Mucosa of rectum (tissue), 2 donors: Measurements from ENCODE around the gene MPC1L.

Experiments
- H3K27ac ChIP-seq, 2 donors: one replicate each; pipeline ENCODE4 v1.7.0; 2013; ENCODE audit warnings: inconsistent platforms in 2 of 2, low read depth in 2 of 2, low read length in 2 of 2
- H3K27me3 ChIP-seq, 2 donors: one replicate each; pipeline ENCODE4 v1.7.0; 2013; ENCODE audit warnings: low read length in 2 of 2; ENCODE audit not compliant: control insufficient read depth in 2 of 2, insufficient read depth in 2 of 2
- H3K36me3 ChIP-seq, 2 donors: one replicate each; pipeline ENCODE4 v1.7.0; 2013; ENCODE audit warnings: low read length in 2 of 2; ENCODE audit not compliant: control insufficient read depth in 2 of 2, insufficient read depth in 2 of 2
- H3K4me1 ChIP-seq, 2 donors: one replicate each; pipeline ENCODE4 v1.7.0; 2013; ENCODE audit warnings: low read length in 2 of 2, mild to moderate bottlenecking in 1 of 2; ENCODE audit not compliant: control insufficient read depth in 2 of 2, insufficient read depth in 2 of 2
- H3K4me3 ChIP-seq, 2 donors: one replicate each; pipeline ENCODE4 v1.7.0; 2013; ENCODE audit warnings: low read length in 2 of 2
- H3K9ac ChIP-seq, 2 donors: one replicate each; pipeline ENCODE4 v1.7.0; 2013; ENCODE audit warnings: low read length in 2 of 2, low read depth in 1 of 2, mild to moderate bottlenecking in 1 of 2
- H3K9me3 ChIP-seq, 2 donors: one replicate each; pipeline ENCODE4 v1.7.0; 2013; ENCODE audit warnings: low read length in 2 of 2; ENCODE audit not compliant: control insufficient read depth in 2 of 2
- donor health status: healthy.
- donor health status: Normal muscosa, but diverticular disease.

MPC1L gene

DNA sequence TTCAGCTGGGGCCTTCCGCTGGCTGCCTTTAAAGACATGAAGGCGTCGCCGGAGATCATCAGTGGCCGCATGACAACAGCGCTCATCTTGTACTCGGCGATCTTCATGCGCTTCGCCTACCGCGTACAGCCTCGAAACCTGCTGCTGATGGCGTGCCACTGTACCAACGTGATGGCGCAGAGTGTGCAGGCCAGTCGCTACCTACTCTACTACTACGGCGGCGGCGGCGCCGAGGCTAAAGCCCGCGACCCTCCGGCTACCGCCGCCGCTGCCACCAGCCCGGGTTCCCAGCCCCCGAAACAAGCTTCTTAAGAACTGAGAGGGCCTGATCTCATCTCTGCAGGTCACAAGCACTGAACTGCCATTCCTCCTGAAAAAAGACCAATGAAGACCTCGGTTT, 437 bp downstream of the MPC1L start:
- no peak overlapping the region for H3K9ac ChIP-seq
- peaks cover 0 to 4% of the 10 kb centered on the region in 2 donors for H3K9me3 ChIP-seq
- H3K4me3 ChIP-seq, result no peak overlapping the region
- H3K27me3 ChIP-seq, result peaks cover 0 to 13% of the 10 kb centered on the region in 2 donors
- no peak overlapping the region for H3K27ac ChIP-seq
- no peaks in the 10 kb centered on the region for H3K4me1 ChIP-seq
- peaks cover 4 to 5% of the 10 kb centered on the region in 2 donors for H3K36me3 ChIP-seq

GRCh38 chrX:40625294-40625693, 2.1 kb downstream of the MPC1L start:
- Histone ChIP-seq H3K27me3 (peaks cover 0 to 13% of the 10 kb centered on the region in 2 donors), H3K27ac (no peak overlapping the region), H3K9ac (no peak overlapping the region), H3K4me1 (no peaks in the 10 kb centered on the region), H3K36me3 (peaks cover 11 to 12% of the 10 kb centered on the region in 2 donors), H3K9me3 (peaks cover 0 to 4% of the 10 kb centered on the region in 2 donors), H3K4me3 (no peak overlapping the region)

- Histone ChIP-seq H3K9me3 (no peaks in the 10 kb centered on the region), H3K36me3 (peaks cover 24 to 31% of the 10 kb centered on the region in 2 donors)
These were observed 5.3 kb downstream of the MPC1L start for GRCh38 chrX:40628506-40628905.

DNA sequence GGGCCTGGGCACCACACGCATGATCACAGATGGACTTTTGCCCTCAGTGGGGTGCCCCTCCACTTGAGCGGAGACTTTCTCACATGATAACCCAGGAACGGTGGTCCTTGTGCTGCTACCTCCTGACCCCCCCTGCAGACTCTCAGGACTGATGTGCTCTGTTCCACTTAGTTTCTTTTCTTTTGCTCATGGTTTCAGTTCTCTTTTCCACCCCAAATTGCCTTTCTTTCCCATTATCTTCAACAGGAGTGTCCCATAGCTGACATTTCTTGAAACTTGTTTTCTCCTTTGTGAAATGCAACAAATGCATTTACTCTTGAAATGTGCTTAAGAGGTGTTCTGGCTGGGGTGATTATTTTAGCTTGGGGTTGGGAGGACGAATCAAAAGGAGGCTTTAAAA, 9.0 kb downstream of the MPC1L start:
- Histone ChIP-seq H3K9ac (no peak overlapping the region), H3K36me3 (peaks cover 38 to 58% of the 10 kb centered on the region in 2 donors), H3K27me3 (peaks cover 7 to 8% of the 10 kb centered on the region in 2 donors)

More at GRCh38 chrX:40628506-40628905, 5.3 kb downstream of the MPC1L start:
- Histone ChIP-seq H3K4me3 (no peak overlapping the region), H3K27me3 (peaks cover 4 to 12% of the 10 kb centered on the region in 2 donors), H3K9ac (no peak overlapping the region), H3K4me1 (no peaks in the 10 kb centered on the region), H3K27ac (no peak overlapping the region)

GRCh38 chrX:40637687-40638086, 14.5 kb downstream of the MPC1L start:
- H3K9me3 ChIP-seq, result no peaks in the 10 kb centered on the region
- H3K36me3 ChIP-seq, result peaks cover 34 to 53% of the 10 kb centered on the region in 2 donors
- H3K4me3 ChIP-seq, result no peak overlapping the region
- H3K27me3 ChIP-seq, result peaks cover 8 to 20% of the 10 kb centered on the region in 2 donors
- no peak overlapping the region for H3K9ac ChIP-seq
- no peak overlapping the region for H3K27ac ChIP-seq
- H3K4me1 ChIP-seq, result no peaks in the 10 kb centered on the region

More for the DNA sequence above, 9.0 kb downstream of the MPC1L start:
- H3K4me3 ChIP-seq, result no peak overlapping the region
- H3K4me1 ChIP-seq, result no peaks in the 10 kb centered on the region
- no peaks in the 10 kb centered on the region for H3K9me3 ChIP-seq
- H3K27ac ChIP-seq, result no peak overlapping the region

DNA sequence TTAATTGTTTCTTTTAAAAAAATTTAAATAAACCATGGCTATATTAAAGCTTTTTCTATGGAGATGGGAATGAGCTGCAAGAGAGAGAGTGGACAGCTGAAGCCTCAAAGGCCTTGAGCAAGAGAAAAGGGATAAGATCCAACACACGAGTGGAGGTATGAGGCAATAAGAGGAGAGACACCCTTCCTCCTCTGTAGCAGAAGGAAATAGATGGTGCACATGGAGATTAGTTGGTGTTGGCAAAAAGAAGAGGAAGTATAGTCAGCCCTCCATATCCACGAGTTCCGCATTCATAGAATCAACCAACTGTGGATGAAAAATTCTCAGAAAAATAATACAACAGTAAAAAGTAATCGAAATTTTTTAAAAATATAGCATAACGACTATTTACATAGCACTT, 20.9 kb downstream of the MPC1L start:
- Histone ChIP-seq H3K9ac (peak overlapping the region; percentile 44 to 70), H3K9me3 (no peaks in the 10 kb centered on the region), H3K4me3 (peak overlapping the region; percentile 70 to 73), H3K4me1 (peaks cover 26% of the 10 kb centered on the region in 2 donors), H3K27me3 (peaks cover 0 to 7% of the 10 kb centered on the region in 2 donors), H3K36me3 (peaks cover 3 to 4% of the 10 kb centered on the region in 2 donors), H3K27ac (peak overlapping the region; percentile 84 to 87)

DNA sequence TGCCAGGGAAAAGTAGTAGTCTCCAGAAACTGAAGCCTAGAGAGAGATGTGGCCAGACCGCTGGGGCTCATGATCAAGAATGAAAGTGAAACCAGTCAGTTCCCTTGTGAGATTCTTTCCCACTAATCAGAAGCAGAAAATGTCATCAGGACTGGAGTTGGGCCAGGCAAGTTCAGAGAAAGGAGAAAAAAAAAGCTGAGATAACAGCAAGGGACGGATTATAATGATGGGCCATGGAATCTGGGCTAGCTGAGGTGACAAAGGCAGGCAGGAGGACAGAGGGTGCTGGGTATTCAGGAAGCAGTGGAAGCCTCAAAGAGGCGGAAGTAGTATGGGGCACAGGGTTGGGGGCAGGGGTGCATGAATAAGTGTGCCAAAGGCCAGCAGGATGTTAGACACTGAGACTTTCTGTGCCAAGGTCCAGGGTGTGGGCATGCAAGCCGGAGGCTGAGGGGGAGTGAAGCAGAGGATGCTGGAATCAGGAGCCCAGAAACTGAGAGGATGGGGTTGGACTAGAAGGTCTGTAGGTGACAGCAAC, 21.7 kb downstream of the MPC1L start:
- peak overlapping the region; percentile 70 to 73 for H3K4me3 ChIP-seq
- H3K36me3 ChIP-seq, result peaks cover 0 to 4% of the 10 kb centered on the region in 2 donors
- H3K27me3 ChIP-seq, result peaks cover 0 to 2% of the 10 kb centered on the region in 2 donors
- H3K4me1 ChIP-seq, result peaks cover 26% of the 10 kb centered on the region in 2 donors
- H3K27ac ChIP-seq, result peak overlapping the region; percentile 84 to 87
- H3K9me3 ChIP-seq, result no peaks in the 10 kb centered on the region
- peak overlapping the region; percentile 44 to 70 for H3K9ac ChIP-seq

- peaks cover 0 to 2% of the 10 kb centered on the region in 2 donors for H3K36me3 ChIP-seq
- H3K4me3 ChIP-seq, result peak overlapping the region; percentile 65 to 72
- peak overlapping the region; percentile 49 to 76 for H3K9ac ChIP-seq
- H3K9me3 ChIP-seq, result no peaks in the 10 kb centered on the region
- H3K27me3 ChIP-seq, result no peaks in the 10 kb centered on the region
- peak overlapping the region; percentile 77 to 89 for H3K27ac ChIP-seq
- peaks cover 26% of the 10 kb centered on the region in 2 donors for H3K4me1 ChIP-seq
These were observed 23.5 kb downstream of the MPC1L start for GRCh38 chrX:40646489-40647306.

DNA sequence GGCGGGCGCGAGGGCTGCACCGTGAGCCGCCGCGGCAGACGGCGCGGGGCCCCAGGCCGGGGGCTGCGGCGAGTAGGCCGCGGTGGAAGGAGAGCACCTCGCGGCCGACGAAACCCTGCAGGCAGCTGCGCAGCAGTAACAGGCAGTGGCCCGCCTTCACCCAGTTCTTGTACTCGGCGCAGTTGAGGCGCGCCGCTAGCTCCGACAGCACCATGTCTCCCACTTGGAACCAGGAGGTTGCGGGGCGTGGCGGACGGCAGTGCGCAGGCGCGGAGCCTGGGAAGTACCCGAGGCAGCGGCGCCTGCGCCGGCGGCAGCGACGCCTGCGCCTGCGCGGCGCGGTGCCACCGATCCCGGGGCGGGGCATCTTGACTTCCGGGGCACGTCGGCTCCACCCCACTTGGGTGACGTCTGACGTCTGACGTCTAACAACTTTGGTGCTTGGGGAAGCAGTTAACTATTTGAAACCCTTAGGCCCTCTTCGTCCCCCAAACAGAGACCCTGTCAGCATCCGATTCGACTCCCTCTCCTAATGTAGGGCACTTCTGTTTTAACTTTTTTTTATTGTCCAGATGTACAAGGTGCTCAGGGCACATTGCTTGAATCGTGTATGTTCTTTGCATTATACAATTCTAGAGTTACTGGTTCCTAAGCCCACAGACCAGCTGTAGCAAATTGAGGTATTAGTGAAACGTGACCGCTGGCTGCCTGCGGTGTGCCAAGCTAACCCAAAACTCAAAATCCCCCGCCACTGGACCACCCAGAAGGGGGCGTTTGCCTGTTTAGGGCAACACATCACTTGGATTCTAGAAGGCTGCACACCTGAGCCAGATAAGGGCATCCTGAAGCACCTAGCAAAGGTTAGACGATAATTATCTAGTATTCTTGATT, 24.3 kb downstream of the MPC1L start, which contains the start of gene CXorf38:
CXorf38 (minus strand) TSS at position 255 of the 891 bp plus-strand sequence; CDS start at position 214, 41 bp downstream.
- peak within 1 kb of the TSS; percentile 65 to 72 for H3K4me3 ChIP-seq
- peaks cover 26% of the 10 kb centered on the region in 2 donors for H3K4me1 ChIP-seq
- peak within 1 kb of the TSS; percentile 64 to 76 for H3K9ac ChIP-seq
- no peaks in the 10 kb centered on the region for H3K36me3 ChIP-seq
- H3K27ac ChIP-seq, result peak within 1 kb of the TSS; percentile 77 to 89
- H3K27me3 ChIP-seq, result no peaks in the 10 kb centered on the region
- H3K9me3 ChIP-seq, result no peaks in the 10 kb centered on the region
